Thyroid gland (tissue), 4 donors: ENCODE results near the gene IL17C. TPM values are rescaled to one million over a fixed set of nuclear protein-coding genes. Genes with fewer than 3 reads are reported as not detected.

Source experiments
- DNase-seq, 2 donors: peaks; one replicate each; pipeline ENCODE4 v3.0.0-alpha.2; 2019
- H3K27ac ChIP-seq, 3 donors: fragments of 200-600 bp; sonication (generic); 1 replicate in 2 of 3; 2 replicates in 1 of 3; pipeline ENCODE4 v1.5.1; 2016 to 2019; ENCODE audit warnings: mild to moderate bottlenecking in 1 of 3, moderate library complexity in 1 of 3
- H3K27me3 ChIP-seq: fragments of 200-600 bp; sonication (generic); one replicate; pipeline ENCODE4 v1.5.1; 2019
- H3K36me3 ChIP-seq, 2 donors: fragments of 200-600 bp; sonication (generic); one replicate each; pipeline ENCODE4 v1.5.1; 2016 to 2019
- H3K4me1 ChIP-seq, 2 donors: fragments of 200-600 bp; sonication (generic); one replicate each; pipeline ENCODE4 v1.5.1; 2017 to 2019
- H3K4me3 ChIP-seq, 3 donors: fragments of 200-600 bp; sonication (generic); replicated peaks in 1 of 3; 1 replicate in 2 of 3; 2 replicates in 1 of 3; pipeline ENCODE4 v1.5.1; 2016; ENCODE audit warnings: mild to moderate bottlenecking in 1 of 3
- H3K9me3 ChIP-seq: fragments of 200-600 bp; sonication (generic); one replicate; pipeline ENCODE4 v1.5.1; 2017
- POLR2A ChIP-seq, 2 donors: fragments of 450-650 bp; IDR thresholded peaks; one replicate each; pipeline ENCODE4 v1.6.1; 2017; ENCODE audit warnings: antibody characterized with exemption in 2 of 2, mild to moderate bottlenecking in 2 of 2, moderate library complexity in 1 of 2
- WGBS, 2 donors: methylation state at CpG; one replicate each; pipeline ENCODE4 v1.1.5; 2017; 5-methylcytosine and 5-hydroxymethylcytosine counted together
- intact Hi-C: fragments of 100-400 bp; cut with DNase I; formaldehyde crosslinking; loops from one replicate; pipeline ENCODE4 v1.15.1; 2023
- total RNA-seq, 4 donors: library from RNA; depleted of rRNA; stranded (reverse); fragments of >200 nt; gene quantifications; one replicate each; pipeline ENCODE4 v1.2.3, GENCODE V29; 2016
- TF ChIP-seq, protein P1 (sequence below), 6 experiments: fragments of 200-600 bp in 3 of 6; fragments of 450-650 bp in 3 of 6; sonication (generic) in 3 of 6; IDR thresholded peaks; one replicate each; pipeline ENCODE4 v1.5.1; 2016 to 2019; ENCODE audit warnings: antibody characterized with exemption in 6 of 6, mild to moderate bottlenecking in 2 of 6, inconsistent platforms in 1 of 6, moderate library complexity in 1 of 6

IL17C gene
- total RNA-seq, 4 donors from 2014 or later = not detected

DNA sequence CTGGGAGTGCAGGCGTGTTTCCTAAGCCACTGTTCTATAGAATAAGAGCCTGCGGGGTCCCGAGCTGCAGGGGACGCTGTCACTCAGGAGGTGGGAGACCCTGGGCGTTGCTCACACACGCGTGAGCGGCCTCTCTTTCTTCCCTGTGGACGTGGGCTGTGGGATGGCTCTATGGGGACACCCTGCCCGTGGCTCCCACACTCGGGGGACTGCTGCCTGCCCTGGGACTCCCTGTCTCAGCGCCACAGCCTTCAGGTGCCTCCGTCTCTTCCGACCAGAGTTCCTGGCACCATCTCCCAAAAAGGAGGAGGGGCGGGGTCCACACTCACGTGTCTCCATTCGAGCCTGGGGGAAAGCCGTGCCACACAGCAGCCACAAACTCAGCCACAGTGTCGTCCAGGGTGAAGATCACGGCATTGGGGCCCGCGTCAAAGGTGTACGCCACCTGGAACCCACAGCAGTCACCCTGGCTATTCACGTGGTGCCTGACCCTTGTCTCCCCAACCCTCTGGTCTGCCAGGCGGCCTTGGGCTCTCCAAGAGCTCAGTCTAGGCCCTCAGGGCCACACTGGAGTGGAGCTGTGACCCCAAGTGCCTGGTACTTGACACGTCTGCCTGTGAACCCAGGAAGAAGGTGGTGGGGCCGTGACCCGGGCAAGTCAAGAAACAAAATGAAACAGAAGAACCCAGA is 16.1 kb downstream of the IL17C start:
- intact Hi-C loops = loop anchor here (10.0 kb wide), 2 partner anchors 80 to 210 kb away; partner anchors contain the start of gene ZC3H18
- TF ChIP-seq, protein P1, sequence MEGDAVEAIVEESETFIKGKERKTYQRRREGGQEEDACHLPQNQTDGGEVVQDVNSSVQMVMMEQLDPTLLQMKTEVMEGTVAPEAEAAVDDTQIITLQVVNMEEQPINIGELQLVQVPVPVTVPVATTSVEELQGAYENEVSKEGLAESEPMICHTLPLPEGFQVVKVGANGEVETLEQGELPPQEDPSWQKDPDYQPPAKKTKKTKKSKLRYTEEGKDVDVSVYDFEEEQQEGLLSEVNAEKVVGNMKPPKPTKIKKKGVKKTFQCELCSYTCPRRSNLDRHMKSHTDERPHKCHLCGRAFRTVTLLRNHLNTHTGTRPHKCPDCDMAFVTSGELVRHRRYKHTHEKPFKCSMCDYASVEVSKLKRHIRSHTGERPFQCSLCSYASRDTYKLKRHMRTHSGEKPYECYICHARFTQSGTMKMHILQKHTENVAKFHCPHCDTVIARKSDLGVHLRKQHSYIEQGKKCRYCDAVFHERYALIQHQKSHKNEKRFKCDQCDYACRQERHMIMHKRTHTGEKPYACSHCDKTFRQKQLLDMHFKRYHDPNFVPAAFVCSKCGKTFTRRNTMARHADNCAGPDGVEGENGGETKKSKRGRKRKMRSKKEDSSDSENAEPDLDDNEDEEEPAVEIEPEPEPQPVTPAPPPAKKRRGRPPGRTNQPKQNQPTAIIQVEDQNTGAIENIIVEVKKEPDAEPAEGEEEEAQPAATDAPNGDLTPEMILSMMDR (IDR thresholded peaks at IDR 0.05) = no peak
- no peak for TF ChIP-seq POLR2A (IDR thresholded peaks at IDR 0.05)
- no peaks in the 10 kb centered on the region for H3K27me3 ChIP-seq
- H3K4me1 ChIP-seq = peaks cover 17 to 19% of the 10 kb centered on the region in 2 donors
- no peak overlapping the region for H3K27ac ChIP-seq
- 91% methylated on average over 24 to 25 of the region's 28 CpGs for WGBS, 2 donors
- H3K9me3 ChIP-seq = no peaks in the 10 kb centered on the region
- no peaks in the 10 kb centered on the region for H3K36me3 ChIP-seq
- no peak overlapping the region for H3K4me3 ChIP-seq
- no peak for DNase-seq

DNA sequence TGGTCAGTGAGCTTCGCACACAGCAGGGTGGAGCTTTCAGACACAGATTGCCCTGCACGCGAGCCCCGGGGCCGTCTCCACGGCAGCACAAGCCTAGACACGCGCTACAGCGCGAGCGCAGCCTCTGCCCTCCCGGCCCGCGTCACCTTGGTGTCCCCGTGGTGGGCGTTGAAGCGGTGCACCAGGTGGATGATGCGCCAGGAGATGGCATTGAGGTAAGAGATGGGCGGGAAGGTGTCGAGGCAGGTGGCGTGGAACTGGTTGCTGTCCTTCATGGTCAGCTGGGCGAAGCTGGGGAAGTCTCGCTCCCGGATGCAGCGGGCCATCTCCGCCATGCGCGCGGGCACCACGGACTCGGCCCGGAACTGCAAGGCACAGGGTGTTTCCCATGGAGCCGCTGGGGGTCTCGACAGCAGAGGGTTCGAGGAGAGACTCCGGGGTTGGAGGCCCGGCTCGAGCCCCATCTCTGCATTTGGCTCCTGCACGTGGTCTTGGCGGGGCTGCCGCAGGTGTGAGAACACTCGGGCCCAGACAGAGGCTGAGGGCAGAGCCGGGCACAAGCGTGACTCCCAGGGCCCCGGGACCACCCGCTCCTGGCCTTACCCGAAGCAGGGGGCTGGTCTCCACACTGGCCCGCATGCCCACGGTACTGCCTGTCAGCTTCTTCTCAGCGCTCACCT is 16.8 kb downstream of the IL17C start:
- Histone ChIP-seq H3K27ac (no peak overlapping the region), H3K4me1 (peaks cover 12 to 14% of the 10 kb centered on the region in 2 donors), H3K27me3 (no peaks in the 10 kb centered on the region), H3K9me3 (no peaks in the 10 kb centered on the region), H3K4me3 (no peak overlapping the region), H3K36me3 (no peaks in the 10 kb centered on the region)
- 94 to 95% methylated on average over 35 to 48 of the region's 50 CpGs for WGBS, 2 donors
- no peak for TF ChIP-seq POLR2A (IDR thresholded peaks at IDR 0.05)
- TF ChIP-seq, protein P1 (IDR thresholded peaks at IDR 0.05) = no peak
- DNase-seq = no peak
- intact Hi-C loops = loop anchor here (10.0 kb wide), 2 partner anchors 80 to 210 kb away; partner anchors contain the start of gene ZC3H18

DNA sequence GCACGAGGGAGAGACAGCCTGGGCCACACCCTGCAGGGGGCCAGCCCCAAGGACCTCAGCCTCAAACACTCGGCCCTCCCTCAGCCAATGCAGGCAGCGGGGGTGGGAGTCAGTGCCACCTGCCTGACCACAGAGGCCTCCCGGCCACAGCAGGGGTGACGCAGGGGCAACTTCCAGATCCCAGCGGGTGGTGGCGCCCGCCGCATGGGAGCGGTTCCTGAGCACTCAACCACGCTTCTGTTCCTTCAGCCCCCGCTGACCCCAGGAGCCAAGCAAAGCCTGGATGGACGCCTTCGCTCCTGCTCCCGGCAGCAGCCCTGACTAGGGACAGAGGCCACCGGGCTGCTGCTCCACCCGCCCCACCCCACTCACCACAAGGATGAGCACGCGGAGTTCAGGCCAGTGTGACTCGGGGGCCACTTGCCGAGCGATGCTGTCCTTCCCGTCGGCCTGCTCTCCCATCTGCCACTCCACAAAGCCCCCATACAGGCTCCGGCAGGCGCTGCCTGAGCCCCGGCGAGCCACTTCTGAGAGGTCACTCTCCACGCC is 17.4 kb downstream of the IL17C start:
- 91 to 92% methylated on average over 10 to 22 of the region's 29 CpGs for WGBS, 2 donors
- no peaks in the 10 kb centered on the region for H3K27me3 ChIP-seq
- H3K36me3 ChIP-seq = no peaks in the 10 kb centered on the region
- no peaks in the 10 kb centered on the region for H3K9me3 ChIP-seq
- DNase-seq = no peak
- no peak for TF ChIP-seq POLR2A (IDR thresholded peaks at IDR 0.05)
- TF ChIP-seq, protein P1 (IDR thresholded peaks at IDR 0.05) = no peak
- H3K4me1 ChIP-seq = peaks cover 9 to 11% of the 10 kb centered on the region in 2 donors
- H3K27ac ChIP-seq = no peak overlapping the region
- intact Hi-C loops = loop anchor here (10.0 kb wide), 2 partner anchors 81 to 211 kb away; partner anchors contain the start of gene ZC3H18
- no peak overlapping the region for H3K4me3 ChIP-seq

DNA sequence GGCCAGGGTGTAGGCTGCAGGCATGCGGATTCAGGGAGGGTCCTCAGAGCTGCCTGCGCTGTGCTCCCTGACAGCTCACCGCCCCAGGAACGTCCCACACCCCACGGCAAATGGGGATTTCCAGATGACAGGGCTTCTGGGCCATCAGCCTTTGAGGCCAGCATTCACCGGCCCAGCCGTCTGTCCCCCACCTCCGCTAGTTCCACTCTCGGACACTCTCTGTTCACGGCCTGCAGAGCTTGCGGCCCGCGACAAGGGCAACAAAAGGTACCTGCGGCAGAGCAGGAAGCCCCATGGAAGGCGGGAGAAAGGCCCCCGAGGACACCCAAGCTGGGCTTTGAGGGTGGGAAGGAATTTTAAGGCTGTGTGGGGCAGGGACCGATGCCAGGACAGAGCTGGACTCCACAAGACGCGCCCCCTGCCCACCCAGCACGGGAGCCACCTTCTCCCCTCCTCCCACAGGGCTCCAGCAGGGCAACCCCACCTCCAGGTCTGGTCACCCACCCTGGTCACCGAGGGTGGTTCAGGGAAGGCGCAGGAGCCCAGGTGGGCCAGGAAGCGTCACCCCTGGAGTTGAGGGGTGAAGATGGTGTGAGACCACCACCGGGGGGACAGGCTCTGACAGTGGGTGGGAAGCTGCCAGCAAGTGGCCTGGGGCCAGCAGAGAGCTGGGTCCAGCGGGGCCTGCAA is 18.1 kb downstream of the IL17C start:
- Histone ChIP-seq H3K4me1 (peaks cover 4 to 8% of the 10 kb centered on the region in 2 donors), H3K4me3 (no peak overlapping the region), H3K27me3 (no peaks in the 10 kb centered on the region), H3K9me3 (no peaks in the 10 kb centered on the region), H3K27ac (no peak overlapping the region), H3K36me3 (no peaks in the 10 kb centered on the region)
- intact Hi-C loops = loop anchor here (10.0 kb wide), 2 partner anchors 82 to 212 kb away; partner anchors contain the start of gene ZC3H18
- DNase-seq = no peak
- 78 to 87% methylated on average over 14 to 23 of the region's 25 CpGs for WGBS, 2 donors
- TF ChIP-seq, protein P1 (IDR thresholded peaks at IDR 0.05) = no peak
- TF ChIP-seq POLR2A (IDR thresholded peaks at IDR 0.05) = no peak
